NOMO-1 treated with dmso at 0.1 percent for 144 hours (cell line): ENCODE measurements around the gene RGMA.

ENCODE experiments used
- DNase-seq: peaks from one replicate; lab custom pipeline; 2025; ENCODE audit not compliant: unreplicated experiment; lab: John Stamatoyannopoulos, UW

The RGMA gene, protein sequence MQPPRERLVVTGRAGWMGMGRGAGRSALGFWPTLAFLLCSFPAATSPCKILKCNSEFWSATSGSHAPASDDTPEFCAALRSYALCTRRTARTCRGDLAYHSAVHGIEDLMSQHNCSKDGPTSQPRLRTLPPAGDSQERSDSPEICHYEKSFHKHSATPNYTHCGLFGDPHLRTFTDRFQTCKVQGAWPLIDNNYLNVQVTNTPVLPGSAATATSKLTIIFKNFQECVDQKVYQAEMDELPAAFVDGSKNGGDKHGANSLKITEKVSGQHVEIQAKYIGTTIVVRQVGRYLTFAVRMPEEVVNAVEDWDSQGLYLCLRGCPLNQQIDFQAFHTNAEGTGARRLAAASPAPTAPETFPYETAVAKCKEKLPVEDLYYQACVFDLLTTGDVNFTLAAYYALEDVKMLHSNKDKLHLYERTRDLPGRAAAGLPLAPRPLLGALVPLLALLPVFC

GRCh38 chr15:93088981-93089726, at the start of gene RGMA:
TSS of gene RGMA (minus strand) at chr15:93089211. CDS start at chr15:93088932, 279 bp downstream.
- DNase-seq, result no peak

- no peak for DNase-seq
These were observed 47.6 kb upstream of the RGMA start for GRCh38 chr15:93136606-93137005.

DNA sequence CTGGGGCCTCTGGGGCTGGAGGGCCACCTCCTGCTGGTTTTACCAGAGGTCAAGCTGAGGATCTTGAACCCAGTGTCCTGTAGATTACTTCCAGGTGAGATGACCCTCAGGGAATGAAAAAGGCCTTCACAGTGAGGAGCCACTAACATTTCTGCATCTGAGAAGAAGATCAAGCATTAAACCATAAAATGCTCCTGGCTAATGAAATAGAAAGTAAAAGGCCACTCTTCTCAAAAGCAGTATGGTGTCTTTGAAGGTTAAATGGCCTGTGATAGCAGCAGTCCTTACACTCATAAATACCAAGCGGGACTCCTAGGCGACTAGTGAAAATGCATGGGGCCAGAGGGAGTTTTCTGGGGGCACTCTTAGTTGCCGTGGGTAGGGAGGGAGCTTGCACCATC, 47.0 kb upstream of the RGMA start:
- no peak for DNase-seq

- no peak for DNase-seq
These were observed 46.4 kb upstream of the RGMA start for GRCh38 chr15:93135459-93135858.

GRCh38 chr15:93131485-93132095, 42.6 kb upstream of the RGMA start:
- DNase-seq, result no peak

GRCh38 chr15:93129702-93130488, 40.9 kb upstream of the RGMA start:
- DNase-seq, result no peak

DNA sequence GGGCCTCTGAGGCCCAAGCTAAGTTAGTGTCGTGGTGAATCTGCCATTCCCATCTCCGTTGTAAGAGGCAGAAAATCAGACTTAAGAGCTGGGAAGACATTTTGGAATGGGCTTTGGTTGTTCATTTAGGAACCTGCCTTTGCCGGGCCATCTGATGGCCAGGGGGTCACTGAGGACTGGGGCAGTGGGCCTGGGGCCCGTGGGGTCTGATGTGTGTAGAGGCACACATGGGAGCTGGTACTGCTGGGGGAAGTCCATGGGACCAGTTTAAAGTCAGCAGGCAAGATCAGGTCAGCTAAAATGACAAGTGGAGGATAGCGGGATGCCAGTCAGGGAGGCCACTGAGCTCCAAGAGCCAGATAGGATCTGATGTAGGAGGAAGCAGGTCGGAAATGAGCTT, 38.3 kb upstream of the RGMA start:
- DNase-seq, result no peak

GRCh38 chr15:93126599-93126998, 37.6 kb upstream of the RGMA start:
- no peak for DNase-seq

DNA sequence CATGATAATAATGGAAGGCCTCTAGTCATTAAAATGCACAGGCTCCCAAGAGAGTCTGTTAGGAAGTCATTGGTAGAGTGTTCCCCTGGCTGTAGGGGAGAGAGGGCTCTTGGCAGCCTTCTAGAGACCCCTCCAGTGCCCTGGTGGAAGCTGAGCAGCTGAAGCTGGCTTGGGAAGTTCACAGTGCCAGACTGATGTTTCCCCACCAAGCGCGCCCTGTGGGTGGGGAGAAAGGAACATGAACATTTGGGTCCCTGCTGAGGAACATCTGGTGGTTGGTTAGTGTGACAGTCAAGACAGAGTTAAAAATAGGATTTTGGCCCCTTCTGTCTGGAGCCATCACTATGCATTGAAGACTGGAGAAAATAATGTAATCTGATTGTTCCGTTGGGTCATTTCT, 37.1 kb upstream of the RGMA start:
- no peak for DNase-seq

- no peak for DNase-seq
These were observed 35.1 kb upstream of the RGMA start for GRCh38 chr15:93124126-93124525.

DNA sequence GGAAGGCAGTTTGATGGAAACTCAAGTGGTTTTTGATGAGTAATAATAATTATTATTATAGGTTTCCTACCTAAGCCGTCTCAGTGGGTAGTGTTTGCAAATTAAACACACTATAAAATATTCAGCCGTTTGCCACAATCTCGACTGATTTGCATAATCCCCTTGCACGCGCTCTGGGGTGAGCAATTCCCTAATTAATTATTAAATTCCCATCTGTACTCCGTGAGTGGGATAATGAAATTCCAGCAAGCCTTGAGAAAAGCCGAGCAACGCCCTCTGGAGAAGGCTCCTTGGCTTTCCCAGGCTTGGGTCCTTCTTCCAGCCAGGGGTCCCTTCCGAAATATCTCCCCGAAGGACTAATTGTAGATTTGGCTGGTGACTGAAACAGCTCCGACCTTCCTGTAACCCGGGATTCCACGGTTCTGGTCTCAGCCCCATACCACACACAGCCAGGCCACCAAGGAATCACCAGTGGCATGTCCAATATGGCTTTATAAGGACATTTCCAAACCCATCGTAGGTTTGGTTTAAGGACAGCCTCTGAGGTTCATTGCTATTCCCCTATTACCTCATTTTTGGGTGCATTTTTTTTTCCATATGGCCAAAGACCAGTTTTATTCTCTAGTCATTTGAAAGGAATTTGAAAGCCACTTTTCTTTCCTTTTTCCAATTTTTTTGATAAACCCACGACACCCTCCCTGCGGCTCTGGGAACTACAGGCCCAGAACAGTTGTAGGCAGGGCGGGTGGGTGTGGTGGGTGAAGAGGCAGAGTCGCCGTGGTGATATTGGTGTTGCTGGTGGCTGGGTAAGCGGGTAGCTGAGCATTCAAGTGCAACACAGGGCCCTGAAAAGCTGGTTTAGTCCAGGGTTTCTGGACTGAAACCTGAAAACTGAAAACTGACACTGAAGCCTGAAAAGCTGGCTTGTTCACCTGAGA, 33.2 kb upstream of the RGMA start:
- DNase-seq, result no peak

GRCh38 chr15:93121107-93121506, 32.1 kb upstream of the RGMA start:
- DNase-seq, result no peak

DNA sequence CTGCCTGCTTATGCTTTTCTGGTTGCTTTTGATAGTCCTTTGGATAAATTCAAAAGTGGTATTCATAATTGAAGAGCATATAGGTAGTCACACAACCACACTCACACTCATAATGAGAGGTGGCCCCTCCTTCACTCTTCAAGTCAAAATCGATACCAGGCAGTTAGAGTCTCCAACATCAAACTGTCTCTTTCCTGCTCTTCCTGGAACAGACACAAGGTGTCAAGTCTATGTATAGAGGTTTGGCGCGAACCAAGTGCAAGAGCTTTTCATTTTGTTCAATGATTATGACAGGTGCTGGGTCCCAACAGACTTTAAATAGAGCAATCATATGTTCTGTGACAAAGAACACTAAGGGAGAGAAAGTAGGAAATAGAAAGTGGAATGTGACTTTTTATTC, 29.9 kb upstream of the RGMA start:
- no peak for DNase-seq

GRCh38 chr15:93111451-93111850, 22.4 kb upstream of the RGMA start:
- no peak for DNase-seq

- no peak for DNase-seq
These were observed 21.6 kb upstream of the RGMA start for GRCh38 chr15:93110502-93111040.

DNA sequence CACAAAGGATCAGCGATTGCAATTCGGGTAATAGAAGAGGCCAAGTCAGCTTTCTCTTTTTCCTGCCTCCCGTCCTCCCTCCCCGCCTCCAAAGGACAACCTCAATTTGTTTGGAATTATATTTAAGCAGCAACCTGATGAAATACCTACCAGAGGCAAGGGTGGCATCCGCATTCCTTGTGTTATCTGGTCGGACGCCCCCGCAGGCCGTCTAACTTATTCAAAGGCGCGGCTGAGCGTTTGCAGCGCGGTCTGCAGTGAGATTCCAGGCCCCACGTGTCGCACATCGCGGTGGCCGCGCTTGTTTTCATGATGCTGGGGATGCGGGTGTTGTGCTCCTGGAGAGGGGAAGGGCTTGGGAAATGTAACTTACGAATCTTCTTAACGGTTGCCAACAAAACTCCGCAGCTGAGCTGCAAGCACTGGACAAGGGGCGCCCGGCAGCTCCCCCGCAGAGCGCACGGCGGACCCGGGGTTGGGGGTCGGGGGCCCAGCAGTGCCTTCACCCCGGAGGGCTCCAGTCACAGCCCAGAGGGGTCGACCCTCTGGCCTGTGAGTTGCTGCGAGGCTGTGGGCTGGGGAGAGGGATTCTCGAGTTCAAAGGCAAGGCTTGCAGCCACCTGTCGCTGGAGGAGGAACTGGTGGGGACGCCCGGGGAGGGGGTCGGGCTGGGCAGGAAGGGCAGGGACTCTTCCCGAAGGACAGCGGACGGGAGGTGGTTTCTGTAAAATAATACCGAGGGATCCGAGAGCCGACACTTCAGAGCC, 20.5 kb upstream of the RGMA start:
- DNase-seq, result no peak

GRCh38 chr15:93107646-93108045, 18.6 kb upstream of the RGMA start:
- no peak for DNase-seq

GRCh38 chr15:93105485-93105884, 16.5 kb upstream of the RGMA start:
- no peak for DNase-seq

DNA sequence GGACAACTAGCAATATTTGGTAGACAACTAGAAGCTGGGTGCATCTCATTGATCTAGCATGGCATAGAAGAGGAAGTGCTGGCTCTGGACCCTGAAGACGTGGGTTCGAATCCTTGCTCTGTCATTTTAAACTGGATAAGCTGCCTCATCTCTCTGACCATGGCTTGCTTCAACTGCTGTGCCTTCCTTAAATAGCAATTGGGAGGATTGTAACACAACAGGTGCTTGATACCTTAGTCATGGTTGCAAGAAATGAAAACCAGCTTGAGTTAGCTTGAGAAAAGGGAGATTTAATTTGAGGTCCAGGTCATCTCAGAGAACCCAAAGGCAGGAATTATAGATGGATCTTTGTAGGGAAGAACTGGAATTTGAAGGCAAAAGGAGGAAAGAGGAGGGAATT, 14.8 kb upstream of the RGMA start:
- no peak for DNase-seq
